NCI-H524 (cell line): ENCODE data around the gene PER2.
"Not testable (repeated sequence)": the region's sequence is repeated elsewhere in the genome, so short reads cannot be mapped to it uniquely, and the experiment has no call there.

Experiments
- DNase-seq, 2 experiments: peaks; one replicate each; lab custom pipeline; 2025; lab: John Stamatoyannopoulos, UW

The PER2 gene

GRCh38 chr2:238287737-238288649 lies at the start of gene PER2:
Gene PER2, minus strand, starts transcription at chr2:238288610. Its CDS starts 10,674 bp downstream, at chr2:238277936.
- peak; percentile 22 to 60 for DNase-seq

GRCh38 chr2:238337846-238338245 lies 49.4 kb upstream of the PER2 start:
- DNase-seq, result no peak

- DNase-seq, result no peak
Measured at GRCh38 chr2:238336793-238337444, 48.5 kb upstream of the PER2 start.

GRCh38 chr2:238336151-238336550 lies 47.7 kb upstream of the PER2 start:
- DNase-seq, result no peak

- not testable (repeated sequence) for DNase-seq
Measured at GRCh38 chr2:238335591-238335990, 47.2 kb upstream of the PER2 start.

- no peak for DNase-seq
Measured at GRCh38 chr2:238334885-238335284, 46.5 kb upstream of the PER2 start.

- no peak for DNase-seq
Measured at GRCh38 chr2:238331916-238332315, 43.5 kb upstream of the PER2 start.

- no peak for DNase-seq
Measured at GRCh38 chr2:238330391-238330790, 42.0 kb upstream of the PER2 start.

GRCh38 chr2:238327751-238328150 lies 39.3 kb upstream of the PER2 start:
- no peak for DNase-seq

GRCh38 chr2:238326801-238327365 lies 38.5 kb upstream of the PER2 start:
- DNase-seq, result no peak

GRCh38 chr2:238325694-238326093 lies 37.3 kb upstream of the PER2 start:
- no peak for DNase-seq

- DNase-seq, result not testable (repeated sequence)
Measured at GRCh38 chr2:238324248-238324647, 35.8 kb upstream of the PER2 start.

- DNase-seq, result no peak
Measured at GRCh38 chr2:238322001-238322411, 33.6 kb upstream of the PER2 start.

GRCh38 chr2:238321467-238321866 lies 33.1 kb upstream of the PER2 start:
- no peak for DNase-seq

- DNase-seq, result peak in 1 of 2 experiments; percentile 3
Measured at GRCh38 chr2:238320648-238321281, 32.4 kb upstream of the PER2 start.

- peak; percentile 76 to 88 for DNase-seq
Measured at GRCh38 chr2:238320246-238320647, 31.8 kb upstream of the PER2 start, which contains the start of gene TRAF3IP1. Gene TRAF3IP1, plus strand, starts transcription at chr2:238320518. Its CDS starts 145 bp downstream, at chr2:238320663.

GRCh38 chr2:238315031-238315595 lies 26.7 kb upstream of the PER2 start:
- DNase-seq, result no peak

GRCh38 chr2:238314576-238314975 lies 26.2 kb upstream of the PER2 start:
- DNase-seq, result no peak

- DNase-seq, result no peak
Measured at GRCh38 chr2:238313991-238314350, 25.6 kb upstream of the PER2 start.

- DNase-seq, result no peak
Measured at GRCh38 chr2:238313289-238313990, 25.0 kb upstream of the PER2 start.

- DNase-seq, result not testable (repeated sequence)
Measured at GRCh38 chr2:238310721-238311120, 22.3 kb upstream of the PER2 start.
